ENCODE results near the gene GATD1.

Gene GATD1

DNA sequence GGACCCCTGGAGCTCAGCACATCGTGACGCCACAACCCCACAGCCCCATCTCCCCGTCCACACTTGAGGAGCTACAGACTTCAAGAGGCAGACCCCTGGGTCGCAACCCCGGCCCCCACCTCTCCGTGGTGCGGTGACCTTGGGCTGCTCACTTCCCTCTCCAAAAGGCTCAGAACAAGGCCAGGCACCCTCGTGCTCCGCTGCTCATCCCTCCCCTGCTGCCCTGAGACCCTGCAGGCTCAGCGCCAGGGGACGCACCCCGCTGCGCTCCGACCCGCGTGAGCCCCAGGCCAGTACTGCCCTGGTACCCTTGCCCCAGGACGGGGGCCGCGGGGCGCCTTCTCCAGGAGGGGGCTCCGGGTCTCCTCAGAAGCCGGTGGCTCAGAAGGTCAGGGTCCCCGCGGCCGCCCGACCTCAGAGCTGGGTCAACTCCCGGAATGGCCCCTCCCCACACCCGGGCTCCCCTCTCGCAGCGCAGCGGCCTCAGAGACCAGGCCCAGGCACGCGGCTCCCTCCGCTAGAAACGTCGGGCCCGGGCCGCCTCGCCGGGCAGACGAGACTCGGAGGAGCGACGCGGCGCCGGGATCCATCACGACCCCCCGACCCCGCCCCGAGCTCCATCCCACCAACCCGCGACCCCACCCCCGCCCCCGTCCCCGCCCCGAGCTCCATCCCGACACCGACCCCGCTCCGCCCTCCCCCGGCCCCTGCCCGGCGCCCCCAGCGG lies 563 bp downstream of the GATD1 start:
- DNase-seq: peak; percentile 47

DNA sequence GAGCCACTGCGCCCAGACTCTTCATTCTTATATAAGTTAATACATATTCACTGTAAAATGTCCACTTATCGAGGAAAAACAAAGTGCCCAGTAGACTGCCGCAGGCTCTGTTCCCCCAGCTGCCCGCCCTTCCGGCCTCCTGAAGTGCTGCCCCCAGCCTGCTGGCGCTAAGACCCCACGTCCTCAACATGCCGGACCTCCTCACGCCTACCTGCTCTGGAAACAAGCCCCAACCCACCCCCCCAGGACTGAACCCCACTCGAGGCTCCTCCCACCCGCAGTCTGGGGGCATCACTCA lies 1.1 kb downstream of the GATD1 start:
- no peak for DNase-seq

DNA sequence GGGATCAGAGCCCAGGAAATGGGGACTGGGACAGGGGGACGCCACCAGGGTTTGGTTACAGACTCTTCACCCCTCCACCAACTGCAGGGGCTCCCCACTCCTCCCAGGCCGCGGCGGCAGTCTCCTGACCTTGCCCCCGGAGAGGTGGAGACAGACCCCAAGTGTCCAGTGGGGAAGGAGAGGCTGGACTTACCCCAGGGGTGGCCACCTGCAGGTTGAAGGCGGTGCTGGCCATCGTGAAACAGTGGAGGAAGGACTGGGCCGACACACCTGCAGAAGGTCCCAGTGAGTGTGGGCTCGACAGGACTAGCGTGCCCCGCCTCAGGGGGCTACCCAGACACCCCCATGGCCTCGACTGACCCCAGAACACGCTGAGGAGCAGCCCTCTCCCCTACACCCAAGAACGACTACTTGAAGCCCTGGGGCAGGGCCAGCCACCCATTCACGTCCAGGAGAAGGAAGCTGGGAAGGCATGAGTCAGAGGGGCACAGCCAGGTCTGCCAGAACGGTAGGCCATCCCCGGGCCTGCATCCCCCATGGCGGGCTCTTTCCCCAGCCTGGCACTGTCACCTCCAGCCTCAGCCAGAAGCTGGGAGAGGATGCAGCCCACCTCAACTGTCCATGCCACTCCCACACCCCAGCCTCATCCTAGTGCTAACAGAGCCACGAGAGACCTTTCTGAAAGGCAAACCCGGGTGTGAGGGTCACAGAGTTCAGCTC lies 2.3 kb downstream of the GATD1 start:
- DNase-seq: no peak

DNA sequence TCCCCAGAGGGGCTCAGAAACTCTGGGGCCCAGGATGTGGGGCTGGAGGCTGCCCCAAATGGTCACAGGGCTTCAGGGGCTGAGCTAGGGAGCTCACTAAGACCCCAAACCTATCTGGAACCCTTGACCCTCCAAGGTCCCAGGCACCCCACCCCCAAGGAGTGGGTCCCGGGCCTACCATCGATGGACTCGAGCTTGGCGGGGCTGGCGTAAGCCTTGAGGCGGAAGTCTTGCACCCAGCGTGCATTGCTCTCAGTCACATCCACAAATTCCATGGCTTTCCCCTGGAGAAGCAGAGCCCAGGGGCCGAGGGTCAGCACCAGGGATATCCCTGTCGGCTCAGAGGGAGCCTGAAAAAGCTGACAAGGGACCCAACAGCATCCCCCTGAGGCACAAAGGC lies 3.5 kb downstream of the GATD1 start:
- DNase-seq: no peak

DNA sequence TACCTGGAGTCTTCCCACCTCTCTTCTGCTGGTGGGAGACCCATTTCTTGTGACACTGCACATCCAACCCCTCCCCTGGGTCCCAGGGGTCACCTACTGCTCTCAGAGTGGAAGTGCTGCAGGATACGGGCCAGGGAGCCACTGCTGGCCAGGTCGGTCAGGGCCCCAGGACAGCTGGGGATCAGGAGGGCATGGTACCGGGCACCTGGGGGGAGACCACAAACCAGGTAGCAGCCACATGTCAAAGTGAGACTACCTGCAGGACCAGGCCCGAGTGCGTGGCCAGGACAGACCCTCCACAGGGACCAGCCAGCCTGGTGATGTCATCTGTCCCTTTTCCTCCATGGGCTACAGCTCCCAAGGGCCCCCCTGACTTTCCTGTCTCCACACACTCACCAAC lies 3.9 kb downstream of the GATD1 start:
- DNase-seq: no peak

DNA sequence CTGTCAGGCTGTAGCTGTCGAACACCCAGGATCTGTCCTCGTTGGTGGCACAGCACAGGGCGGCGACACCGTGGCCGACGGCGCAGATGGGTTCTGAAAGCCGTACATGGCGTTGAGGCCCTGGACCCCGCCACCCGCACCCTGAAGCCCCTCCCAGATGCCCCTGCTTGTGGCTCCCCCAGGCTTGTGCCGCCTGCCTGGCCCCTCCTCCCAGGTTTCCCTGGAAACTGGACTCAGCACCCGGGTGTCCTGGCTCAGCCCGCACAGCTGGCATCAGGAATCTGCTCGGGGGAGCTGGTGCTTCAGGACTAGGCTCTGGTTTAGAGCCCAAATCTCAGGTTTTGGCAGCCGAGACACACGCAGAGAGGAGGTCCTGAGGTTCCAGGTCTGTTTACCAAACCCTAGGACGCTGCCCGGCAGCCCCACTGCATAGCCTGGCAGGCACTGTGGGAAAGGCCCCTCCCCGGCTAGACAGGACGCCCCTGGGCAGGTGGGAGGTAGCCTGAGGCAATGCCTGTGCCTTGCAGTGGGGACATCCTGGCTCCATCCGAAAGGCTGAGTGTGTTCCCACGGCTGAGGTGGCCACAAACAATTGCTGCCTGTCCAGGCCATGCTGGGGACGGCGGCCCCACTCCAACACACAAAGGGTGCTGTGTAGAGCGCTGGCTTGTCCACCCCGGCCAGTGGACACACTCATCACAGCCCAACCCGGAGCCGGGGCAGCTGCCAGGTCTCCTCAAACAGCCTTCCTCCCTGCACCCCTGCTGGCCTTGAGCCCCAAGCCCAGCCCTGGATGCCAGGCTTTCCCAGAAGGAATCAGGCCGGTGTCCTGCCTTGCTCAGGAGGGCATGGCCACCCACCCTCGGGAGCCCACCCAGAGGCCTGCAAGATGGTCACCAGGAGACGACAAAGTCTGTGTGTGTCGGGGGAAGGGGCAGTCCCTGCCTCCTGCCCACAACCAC lies 4.6 kb downstream of the GATD1 start:
- no peak for DNase-seq

DNA sequence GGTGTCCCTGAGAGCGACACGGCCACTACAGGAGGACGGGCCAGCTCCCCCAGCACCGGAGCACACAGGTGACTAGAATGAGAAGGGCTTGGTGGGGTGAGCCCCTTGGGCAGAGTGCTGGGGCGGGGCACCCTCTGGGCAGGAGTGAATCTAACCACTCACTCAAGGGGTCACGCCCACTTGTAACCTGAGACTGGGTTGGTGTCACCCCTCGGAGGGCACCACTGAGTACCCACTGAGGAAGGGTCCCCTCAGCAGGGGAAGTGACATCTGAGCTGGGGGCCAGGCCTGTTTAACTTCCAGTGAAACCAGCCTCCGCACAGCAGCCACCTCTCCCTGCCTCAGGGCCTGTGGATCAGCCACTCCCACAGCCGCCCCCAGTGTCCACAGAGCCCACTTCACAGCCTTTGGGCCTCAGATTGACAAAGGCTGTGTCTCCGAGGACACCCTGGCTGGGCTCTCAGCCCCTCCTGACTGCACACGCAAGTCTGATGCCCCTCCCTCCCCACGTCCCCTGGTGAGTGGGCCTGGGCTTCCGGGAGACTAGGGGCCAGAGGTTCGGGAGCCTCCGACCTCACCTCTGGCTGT lies 5.6 kb downstream of the GATD1 start:
- no peak for DNase-seq

DNA sequence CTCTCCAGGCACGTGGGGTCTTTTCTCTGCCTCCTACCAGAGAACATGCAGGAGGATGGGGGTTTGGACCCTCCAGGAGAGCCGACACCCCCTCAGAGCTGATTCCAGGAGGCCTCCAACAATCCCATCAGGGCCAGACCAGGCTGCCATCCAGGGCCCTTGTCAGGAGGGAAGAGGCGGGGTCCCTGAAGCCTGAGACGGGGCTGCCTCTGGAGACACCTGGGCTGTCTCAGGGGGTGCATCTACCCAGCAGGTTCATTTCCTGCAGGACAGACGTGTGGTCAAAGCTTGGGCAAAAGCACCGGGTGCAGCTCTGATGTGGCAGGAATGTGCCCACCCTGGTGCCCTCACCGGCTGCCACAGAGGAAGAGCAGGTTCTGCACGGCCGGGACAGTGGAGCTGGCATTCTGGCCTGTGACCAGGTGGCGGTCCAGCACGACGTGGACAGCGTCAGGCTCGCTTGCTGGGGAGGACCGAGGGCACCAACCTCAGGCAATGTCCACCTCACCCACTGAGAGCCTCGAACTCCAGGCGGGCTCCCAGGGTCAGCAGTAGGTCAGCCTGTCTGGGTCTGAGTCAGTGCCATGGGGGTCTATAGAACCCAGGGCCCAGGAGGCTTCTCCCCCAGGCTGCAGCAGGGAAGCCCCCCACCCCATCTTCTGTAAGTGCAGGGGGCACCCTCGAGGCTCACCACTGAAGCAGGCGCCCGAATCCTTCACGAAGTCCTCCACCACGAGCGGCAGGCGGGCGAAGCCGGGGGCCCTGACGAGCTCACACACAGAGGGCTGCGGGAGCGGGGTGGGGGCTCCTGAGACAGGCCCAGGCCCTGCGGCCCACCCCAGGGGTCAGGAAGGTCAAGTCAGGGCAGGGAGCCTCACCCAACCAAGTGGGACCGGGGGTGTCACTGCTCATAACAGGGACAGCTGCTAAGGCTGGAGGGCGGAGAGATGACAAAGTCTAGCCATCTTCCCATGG lies 6.4 kb downstream of the GATD1 start:
- no peak for DNase-seq

DNA sequence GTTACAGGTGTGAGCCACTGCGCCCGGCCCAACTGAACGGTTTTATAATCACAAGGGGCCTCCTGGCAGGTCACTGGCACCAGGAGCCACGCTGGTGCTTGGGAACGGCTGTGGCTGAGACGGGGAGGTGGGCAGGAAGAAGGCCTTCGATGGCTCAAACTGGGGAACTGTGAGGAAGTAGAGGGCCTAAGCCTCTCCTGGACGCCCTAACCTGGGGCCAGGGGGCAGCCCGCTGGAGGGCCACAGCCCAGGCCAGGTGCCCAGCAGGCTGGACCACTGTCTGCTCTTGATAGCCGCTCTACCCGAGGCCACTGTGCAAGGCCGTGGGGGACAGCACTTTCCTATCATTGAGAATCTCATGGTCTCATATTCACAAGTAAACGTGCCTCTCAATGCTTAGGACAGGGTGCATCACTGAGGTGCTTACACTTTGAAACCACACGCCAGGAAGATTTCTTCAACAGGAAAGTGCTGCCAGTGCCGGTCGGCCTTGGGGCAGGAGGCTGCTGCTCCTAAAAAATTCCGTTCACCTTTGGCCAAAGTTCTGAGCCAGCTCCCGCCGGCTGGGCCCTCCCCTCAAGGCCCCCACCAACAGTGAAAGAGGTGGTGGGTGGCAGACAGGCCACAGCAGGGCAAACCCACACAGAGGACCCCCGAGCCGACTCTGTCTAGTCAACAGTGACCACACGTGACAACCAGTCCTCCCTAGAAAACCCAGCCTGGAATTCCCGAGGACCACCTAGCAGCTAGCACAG lies 7.2 kb downstream of the GATD1 start:
- no peak for DNase-seq

DNA sequence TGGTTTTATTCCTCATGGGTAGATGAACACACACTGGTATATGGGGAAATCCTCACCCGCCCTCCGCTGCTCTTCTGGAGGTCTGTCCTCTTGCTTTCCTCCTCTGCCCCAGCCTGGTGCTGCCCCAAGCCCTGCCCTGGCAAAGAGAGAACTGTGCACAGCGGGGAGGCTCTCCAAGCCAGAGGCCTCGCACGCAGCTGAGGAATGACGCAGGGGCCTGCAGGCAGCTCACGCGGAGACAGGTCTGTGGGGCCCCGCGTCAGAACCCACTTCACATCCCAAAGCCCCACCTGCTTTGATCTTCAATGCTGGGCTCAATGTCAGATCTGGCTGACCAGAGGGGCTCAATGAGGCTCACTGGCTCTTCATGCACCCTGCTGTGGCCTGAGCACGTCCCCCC lies 10.0 kb downstream of the GATD1 start:
- no peak for DNase-seq

DNA sequence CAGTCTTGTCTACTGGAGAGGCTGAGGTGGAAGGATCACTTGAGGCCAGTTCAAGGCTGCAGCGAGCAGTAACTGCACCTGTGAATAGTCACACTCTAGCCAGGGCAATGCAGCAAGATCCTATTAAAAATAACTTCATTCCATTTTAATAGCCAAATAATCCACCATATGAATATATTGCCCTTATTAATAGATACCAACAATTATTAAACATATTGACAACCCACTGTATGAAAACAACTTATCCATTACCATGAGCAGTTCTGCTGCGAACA lies 10.4 kb downstream of the GATD1 start:
- DNase-seq: no peak

DNA sequence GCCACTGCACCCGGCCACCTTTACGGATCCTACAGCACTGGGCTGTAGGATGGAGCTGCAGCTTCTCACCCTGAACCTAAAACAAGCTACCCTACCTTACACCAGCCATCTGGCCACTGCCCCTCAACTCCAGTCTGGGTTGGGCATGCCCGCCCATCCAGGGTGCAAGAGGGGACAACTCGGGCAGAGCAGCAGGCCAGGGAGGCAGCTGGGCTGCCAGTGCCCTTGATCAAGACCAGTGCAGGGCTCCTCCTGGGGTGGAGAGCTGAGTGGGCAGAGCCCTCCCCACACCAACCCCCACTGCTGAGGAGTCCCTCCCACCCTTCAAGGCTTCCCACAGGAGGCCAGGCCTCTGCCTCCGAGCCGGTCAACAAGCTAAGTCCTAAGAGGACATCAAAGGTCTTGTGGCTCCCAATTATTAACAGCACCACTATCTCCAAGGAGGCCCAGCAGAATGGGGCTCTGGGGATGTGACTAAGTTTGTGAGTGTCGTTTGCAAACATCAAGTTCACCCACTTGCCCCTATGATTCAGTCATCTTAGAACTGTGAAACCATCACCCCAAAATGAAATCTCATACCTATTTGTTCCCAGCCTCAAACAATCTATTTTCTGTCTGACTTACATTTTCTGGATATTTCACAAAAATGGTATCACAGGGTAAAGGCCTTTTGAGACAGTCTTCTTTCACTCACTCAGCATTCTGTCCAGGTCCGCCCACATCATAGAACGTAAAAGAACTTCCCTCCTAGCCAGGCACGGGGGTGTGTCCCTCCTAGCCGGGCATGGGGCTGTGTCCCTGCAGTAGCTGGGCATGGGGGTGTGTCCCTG lies 11.0 kb downstream of the GATD1 start:
- DNase-seq: no peak

DNA sequence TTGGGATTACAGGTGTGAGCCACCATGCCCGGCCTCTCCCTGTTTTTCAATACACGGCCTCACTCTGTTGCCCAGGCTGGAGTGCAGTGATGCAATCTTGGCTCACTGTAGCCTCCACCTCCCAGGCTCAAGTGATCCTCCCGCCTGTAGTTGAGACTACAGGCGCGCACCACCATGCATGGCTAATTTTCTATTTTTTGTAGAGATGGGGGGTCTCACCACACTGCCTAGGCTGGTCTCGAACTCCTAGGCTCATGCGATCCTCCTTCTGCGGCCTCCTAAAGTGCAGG lies 11.5 kb downstream of the GATD1 start:
- DNase-seq: no peak

DNA sequence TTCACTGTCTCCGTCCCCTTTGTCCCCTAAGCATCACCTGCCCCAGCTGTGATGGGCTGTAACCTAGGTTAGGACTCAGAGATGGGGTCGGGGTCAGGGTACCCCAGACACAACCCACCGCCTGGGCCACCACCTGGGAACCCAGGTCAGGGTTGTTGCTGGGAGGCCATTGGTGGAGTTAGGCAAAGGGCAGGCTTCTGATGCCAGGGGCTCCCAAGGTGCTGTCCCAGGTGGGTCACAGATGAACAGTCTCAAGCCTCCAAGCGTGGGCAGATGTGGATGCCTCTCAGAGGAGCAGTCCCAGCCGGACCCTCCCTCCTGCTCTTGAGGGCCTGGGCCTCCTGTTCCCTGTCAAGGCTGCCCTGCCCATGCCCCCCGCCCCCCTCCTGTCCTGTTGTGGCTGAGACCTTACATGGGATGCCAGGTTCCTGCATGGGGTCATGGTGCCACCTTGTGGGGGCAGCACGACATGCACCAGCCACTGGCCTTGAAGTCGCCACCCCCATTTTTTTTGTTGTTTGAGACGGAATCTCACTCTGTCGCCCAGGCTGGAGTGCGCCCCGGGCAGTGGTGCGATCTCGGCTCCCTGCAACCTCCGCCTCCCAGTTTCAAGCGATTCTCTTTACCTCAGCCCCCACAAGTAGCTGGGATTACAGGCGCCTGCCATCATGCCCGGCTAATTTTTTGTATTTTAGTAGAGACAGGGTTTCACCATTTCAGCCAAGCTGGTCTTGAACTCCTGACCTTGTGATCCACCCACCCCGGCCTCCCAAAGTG lies 12.1 kb downstream of the GATD1 start:
- peak; percentile 35 for DNase-seq

DNA sequence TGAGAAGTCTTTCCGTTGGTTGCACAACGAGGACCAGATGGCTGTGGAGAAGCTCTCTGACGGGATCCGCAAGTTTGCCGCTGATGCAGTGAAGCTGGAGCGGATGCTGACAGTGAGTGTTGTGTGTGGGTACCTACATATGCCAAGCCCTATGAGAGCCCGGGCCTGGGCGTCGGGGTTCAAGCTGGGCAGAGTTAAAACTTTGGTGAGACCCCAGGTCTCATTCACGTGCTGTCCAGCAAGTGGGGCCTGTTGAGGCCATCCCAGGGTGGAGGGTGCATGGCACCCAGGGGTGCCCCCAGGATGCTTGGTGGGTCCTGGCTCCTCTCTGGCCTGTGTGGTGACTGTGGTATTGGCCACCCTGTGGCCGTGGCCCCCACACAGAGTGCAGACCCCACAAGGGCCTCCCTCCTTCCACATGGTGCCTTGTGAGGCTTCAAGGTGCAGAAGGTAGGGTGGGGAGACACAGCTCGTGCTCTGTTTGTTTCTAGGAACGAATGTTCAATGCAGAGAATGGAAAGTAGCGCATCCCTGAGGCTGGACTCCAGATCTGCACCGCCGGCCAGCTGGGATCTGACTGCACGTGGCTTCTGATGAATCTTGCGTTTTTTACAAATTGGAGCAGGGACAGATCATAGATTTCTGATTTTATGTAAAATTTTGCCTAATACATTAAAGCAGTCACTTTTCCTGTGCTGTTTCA lies 12.8 kb downstream of the GATD1 start:
- no peak for DNase-seq

DNA sequence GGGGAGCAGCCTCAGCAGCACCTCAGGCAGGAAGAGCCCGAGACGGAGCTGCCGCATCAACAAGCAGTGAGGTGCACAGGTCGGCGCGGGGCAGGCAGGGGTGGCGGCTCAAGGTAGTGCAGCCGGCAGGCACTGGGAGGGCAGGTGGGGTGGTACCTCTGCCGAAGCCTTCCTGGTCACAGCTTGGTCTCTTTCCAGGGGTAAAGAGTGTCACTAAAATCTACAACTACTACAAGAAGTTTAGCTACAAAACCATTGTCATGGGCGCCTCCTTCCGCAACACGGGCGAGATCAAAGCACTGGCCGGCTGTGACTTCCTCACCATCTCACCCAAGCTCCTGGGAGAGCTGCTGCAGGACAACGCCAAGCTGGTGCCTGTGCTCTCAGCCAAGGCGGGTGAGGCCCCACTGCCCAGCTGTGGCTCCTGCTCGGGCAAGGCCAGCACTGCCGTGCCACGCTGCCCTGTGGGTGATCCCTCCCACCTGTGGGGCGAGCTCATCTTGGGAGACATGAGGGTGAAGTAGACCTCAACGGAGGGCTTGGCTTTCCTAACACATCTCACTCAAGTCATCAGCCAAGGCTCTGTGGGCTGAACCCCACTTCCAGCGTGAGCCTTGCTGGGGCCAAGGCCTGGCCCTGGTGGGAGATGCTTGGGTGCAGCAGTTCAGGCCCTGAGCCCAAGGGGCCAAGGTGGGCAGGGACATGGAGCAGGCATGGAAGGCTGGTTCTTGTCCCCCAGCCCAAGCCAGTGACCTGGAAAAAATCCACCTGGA lies 13.6 kb downstream of the GATD1 start:
- no peak for DNase-seq

DNA sequence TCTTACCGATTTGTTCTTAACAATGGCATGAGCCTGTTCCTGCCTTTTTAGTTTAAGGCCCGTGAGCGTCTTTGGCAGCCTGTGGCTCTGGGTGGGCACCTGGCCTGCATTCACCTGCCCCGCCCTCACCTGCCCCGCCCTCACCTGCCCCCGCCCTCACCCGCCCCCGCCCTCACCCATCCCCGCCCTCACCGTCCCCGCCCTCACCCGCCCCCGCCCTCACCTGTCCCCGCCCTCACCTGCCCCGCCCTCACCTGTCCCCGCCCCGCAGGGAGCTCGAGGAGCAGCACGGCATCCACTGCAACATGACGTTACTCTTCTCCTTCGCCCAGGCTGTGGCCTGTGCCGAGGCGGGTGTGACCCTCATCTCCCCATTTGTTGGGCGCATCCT lies 14.2 kb downstream of the GATD1 start:
- no peak for DNase-seq

DNA sequence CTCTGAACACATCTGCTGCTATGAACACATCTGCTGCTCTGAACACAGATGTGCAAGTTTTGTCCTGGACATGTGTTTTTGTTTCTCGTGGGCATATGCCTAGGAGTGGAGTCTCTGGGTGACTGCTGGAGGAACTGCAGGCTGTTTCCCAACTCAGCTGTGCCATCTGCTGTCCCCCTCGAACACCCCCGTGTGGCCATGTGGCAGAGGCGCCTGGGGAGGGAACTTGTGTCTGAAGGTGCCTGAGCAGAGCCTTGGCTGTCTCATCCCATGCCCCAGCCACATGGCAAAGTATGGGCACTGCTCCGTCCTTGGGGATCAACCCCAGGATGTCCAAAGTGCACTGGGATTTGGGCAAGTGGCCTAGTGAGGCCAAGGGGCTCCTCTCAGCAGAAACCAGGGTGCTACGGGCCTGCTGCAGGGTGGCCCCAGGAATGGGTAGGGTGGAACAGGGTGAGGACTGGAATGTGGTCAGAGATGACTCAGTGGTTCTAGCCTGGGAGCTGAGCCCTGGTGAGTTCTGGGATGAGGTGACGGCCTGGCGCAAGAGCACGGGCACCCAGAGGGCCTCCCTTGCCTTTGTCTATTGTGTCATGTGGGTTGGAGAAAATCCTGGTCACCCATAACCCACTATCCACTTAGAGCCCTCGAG lies 14.7 kb downstream of the GATD1 start:
- DNase-seq: no peak

Data from NCI-H1436 (cell line).